Measurements from ENCODE around the gene MEIS1.

DNA sequence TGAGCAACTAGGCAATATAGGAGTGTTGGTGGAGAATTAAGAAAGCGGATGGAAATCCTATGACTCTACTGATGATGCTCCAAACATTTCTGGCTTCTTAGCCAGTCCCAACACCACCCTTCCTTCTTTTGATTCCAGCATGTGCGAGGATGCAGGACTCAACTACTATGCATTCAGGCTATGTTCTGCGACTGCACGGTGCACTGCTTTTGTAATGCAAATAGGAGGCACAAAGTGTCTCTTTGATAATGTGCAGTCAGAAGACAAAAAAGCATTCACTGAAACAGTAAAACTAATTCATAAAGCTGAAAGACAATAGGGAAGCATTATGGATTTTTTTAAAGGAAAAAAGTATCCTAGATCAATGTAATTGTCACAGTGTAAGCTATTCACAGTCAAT, 106.7 kb downstream of the MEIS1 start:
- TF ChIP-seq POLR2AphosphoS5 (IDR thresholded peaks at IDR 0.05), result no peak
- TF ChIP-seq, protein P1, sequence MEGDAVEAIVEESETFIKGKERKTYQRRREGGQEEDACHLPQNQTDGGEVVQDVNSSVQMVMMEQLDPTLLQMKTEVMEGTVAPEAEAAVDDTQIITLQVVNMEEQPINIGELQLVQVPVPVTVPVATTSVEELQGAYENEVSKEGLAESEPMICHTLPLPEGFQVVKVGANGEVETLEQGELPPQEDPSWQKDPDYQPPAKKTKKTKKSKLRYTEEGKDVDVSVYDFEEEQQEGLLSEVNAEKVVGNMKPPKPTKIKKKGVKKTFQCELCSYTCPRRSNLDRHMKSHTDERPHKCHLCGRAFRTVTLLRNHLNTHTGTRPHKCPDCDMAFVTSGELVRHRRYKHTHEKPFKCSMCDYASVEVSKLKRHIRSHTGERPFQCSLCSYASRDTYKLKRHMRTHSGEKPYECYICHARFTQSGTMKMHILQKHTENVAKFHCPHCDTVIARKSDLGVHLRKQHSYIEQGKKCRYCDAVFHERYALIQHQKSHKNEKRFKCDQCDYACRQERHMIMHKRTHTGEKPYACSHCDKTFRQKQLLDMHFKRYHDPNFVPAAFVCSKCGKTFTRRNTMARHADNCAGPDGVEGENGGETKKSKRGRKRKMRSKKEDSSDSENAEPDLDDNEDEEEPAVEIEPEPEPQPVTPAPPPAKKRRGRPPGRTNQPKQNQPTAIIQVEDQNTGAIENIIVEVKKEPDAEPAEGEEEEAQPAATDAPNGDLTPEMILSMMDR (IDR thresholded peaks at IDR 0.05), result no peak
- TF ChIP-seq POLR2A (IDR thresholded peaks at IDR 0.05), result no peak
